ENCODE measurements around the gene NEU3.
"Not testable (repeated sequence)": the region's sequence is repeated elsewhere in the genome, so short reads cannot be mapped to it uniquely, and the experiment has no call there.

NEU3 gene

DNA sequence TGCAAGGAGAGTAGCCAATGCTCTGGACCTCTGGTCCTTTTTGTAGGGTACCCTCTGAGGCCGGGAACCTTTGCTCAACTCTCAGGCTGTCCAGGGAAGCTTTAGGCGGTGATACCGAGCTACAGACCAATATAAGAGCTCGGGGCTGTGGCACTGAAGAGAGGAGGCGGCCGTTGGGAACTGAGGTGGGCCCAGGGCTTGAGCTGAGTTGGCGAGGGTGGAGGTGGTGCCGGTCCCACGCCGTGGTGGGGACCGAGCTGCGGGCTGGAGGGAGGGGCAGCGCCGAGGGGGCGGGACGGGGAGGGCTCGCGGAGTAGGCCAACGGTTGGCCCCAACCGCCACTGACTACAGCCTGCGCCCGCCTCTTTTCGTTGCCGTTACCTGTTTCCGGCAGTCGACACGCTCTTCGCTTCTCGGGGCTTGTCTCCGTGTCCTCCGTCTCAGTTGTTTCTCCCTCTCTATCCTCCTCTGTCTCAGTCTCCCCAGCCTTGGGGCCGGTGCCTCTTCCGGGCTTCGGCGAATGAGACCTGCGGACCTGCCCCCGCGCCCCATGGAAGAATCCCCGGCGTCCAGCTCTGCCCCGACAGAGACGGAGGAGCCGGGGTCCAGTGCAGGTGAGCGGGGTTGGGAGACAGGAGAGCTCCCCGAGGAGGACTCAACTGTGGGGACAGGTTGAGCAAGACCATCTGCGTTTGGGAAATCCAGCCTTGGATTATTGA lies at the start of gene NEU3:
Gene NEU3 (plus strand): TSS at position 393 of the 719 bp plus-strand sequence. CDS start 128 bp downstream, at position 521.
- DNase-seq (ENCODE audit: low spot score): peak; percentile 85

- DNase-seq (ENCODE audit: low spot score): no peak
Observed at GRCh38 chr11:74941492-74941891, 47.2 kb upstream of the NEU3 start.

DNA sequence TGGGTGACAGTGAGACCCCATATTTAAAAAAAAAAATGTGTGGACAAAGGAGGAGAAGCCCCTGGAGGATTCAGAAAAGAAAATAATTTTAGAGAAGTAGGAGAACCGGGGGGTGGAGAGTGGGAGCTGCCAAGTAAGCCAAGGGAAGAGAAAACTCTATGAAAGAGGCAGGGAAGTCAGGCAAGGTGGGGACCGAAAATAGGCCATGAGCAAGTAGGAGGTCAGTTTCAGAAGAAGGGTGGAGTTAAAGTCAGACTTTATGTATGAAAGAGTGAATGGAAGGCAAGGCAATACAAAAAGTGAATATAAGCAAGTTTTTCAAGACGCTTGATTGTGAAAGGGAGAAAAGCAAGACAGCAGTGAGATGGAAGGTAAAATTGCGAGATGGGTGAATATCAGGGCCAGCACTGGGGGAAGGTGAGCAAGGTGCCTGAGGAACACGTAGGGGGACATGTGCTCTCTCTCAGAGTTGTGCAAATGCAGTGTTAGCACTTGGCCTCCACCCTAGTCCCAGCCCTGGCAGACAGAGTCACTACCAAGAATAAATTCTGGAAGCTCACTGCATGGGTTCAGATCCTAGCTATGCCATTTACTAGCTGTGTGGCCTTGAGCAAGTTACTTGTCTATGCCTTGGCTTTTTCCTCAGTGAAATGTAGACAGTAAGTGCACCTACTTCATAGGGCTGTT lies 46.5 kb upstream of the NEU3 start:
- DNase-seq (ENCODE audit: low spot score): no peak

- DNase-seq (ENCODE audit: low spot score): no peak
Observed at GRCh38 chr11:74948546-74948897, 40.2 kb upstream of the NEU3 start.

DNA sequence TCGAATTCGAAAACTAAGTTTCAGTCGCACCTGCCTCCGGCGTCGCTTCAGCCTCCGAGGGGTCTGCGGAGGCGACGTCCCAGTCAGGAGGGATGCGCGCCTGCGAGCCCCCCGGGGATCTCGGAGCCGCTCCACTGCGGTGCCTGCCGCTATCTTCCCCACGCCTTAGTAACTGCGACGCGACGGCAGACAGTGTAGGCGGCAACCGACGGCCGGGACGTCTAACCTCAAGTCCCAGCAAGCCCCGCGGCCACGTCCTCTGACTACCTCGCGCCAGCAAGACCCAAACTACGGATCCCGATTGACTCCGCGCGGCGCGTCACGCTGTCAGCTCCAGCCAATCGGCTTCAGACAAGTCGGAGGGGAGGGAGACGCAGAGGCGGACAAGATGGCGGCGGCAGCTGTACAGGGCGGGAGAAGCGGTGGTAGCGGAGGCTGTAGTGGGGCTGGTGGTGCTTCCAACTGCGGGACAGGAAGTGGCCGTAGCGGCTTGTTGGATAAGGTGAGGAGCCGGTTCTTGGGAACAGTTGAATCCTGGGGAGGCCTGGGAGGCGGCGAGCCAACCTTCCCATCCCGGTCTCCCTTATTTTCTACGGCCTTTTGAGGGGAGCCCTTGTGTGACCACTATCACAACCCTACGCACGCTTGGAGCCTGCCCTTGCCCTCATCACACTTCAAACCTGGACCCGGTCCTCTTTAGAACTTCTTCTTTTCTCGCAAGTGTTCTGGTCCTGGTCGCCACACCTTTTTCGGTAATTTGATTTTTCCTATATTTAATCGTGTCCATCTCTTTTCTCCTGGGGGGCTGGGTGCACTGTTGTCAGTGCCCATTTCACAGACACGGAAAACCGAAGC lies 39.6 kb upstream of the NEU3 start, which contains the start of the genes SPCS2 and XRRA1:
Gene SPCS2 (plus strand): TSS at position 369 of the 855 bp plus-strand sequence. CDS start 20 bp downstream, at position 389.
Gene XRRA1 (minus strand): TSS at position 194 of the 855 bp plus-strand sequence. CDS start 8,213 bp downstream, outside the sequence.
- peak; percentile 99 for DNase-seq (ENCODE audit: low spot score)

GRCh38 chr11:74949753-74950137 lies 39.0 kb upstream of the NEU3 start:
- DNase-seq (ENCODE audit: low spot score): peak; percentile 2

DNA sequence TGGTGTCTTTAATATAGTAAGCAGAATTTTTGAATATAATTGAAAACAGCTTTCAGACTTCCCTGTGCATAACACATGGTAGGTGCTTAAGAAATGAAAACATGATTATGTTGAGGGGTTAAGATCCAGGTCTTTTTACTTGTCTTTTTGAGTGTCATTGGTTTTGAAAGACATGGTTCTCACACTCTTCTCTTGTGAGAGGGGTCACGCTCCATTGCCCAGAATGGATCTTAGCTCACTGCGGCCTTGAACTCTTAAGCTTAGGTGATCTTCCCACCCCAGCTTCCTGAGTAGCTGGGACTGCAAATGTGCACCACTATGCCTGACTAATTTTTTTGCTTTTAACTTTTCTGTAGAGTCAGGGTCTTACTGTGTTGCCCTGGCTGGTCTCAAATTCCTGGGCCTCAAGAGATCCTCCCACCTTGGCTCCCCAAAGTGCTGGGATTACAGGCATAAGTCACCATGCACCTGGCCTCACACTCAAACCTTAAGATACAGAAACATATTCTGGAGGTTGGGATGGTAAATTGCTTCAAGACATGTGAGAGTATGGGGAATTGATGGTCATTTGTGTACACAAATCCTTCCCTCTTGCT lies 38.3 kb upstream of the NEU3 start:
- DNase-seq (ENCODE audit: low spot score): no peak

DNA sequence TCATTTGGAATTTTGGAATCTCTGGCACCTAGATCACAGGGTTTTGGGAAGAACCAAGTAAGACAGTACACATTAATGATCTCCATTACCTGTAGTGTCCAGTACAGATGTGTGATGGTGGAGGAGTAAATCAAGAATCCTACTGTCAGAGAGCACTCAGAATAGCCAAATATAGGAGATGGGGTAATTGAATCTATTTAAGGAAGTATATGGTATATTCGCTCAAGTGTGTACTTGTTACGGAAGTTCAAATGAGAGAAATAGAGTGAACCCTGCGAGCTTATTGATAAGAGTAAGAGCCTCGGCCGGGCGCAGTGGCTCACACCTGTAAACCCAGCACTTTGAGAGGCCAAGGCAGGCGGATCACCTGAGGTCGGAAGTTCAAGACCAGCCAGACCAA lies 37.5 kb upstream of the NEU3 start:
- no peak for DNase-seq (ENCODE audit: low spot score)

DNA sequence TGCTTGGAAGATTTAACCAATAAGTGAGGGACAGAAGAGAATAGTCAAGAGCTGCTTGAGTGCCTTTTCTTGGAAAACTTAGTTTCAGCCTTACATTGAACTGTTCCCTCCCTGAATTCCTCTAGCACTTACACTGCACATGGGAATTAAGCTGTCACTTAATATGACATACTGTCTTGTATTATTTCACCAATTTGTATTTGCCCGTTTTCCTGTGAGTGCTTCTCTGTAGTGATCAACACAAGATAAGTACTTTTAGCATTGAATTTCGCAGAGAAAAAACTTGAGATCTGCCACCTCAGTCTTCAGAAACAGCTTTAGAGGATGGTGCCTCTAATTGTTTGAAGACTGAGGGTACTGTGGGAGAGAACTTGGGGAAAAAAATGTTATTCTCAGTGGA lies 36.0 kb upstream of the NEU3 start:
- DNase-seq (ENCODE audit: low spot score): no peak

GRCh38 chr11:74953451-74953850 lies 35.3 kb upstream of the NEU3 start:
- DNase-seq (ENCODE audit: low spot score): no peak

DNA sequence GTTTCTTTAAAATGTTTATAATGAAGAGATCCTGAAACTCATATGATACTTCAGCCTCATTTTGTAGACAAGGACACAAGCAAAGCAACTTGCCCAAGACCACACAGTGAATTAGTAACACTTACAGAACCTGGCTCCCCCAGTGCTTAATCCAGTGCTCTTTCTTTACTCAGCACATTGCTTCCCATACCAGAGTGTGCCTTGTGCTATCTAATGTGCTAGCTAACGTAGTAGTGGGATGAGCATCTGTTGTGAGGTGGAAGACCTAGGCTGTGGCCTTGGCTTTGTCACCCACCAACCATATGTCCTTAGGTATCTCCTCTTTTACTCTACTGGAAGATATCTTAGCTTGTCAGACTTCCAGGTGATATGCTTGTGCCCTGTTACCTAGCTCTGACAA lies 34.5 kb upstream of the NEU3 start:
- no peak for DNase-seq (ENCODE audit: low spot score)

DNA sequence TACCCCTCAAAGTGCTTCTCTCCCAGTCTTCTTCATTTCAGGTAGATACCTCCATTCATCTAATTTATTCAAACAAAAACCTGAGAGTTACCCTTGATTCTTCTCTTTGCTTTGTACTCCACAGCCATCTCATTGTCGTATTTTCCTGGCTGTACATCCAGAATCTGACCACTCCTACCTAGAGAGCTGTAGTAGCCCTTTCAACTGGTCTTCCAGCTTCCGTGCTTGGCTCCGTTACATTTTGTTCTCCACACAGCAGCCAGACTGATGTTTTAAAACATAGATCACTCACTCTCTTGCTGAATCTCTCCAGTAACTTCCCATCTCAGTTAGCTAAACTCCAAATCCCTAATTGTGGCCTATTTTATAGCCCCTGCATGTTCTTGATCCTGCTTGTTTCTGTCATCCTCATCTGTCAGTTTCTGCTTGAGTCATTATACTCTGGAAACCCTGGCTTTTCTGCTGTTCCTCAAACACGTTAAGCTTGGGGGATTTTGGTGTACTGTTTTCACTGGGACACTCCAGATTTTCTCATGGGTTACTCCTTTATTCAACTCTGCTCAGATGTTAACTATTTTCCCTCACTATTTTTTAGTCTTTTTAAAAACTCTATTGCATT lies 32.2 kb upstream of the NEU3 start:
- DNase-seq (ENCODE audit: low spot score): no peak

DNA sequence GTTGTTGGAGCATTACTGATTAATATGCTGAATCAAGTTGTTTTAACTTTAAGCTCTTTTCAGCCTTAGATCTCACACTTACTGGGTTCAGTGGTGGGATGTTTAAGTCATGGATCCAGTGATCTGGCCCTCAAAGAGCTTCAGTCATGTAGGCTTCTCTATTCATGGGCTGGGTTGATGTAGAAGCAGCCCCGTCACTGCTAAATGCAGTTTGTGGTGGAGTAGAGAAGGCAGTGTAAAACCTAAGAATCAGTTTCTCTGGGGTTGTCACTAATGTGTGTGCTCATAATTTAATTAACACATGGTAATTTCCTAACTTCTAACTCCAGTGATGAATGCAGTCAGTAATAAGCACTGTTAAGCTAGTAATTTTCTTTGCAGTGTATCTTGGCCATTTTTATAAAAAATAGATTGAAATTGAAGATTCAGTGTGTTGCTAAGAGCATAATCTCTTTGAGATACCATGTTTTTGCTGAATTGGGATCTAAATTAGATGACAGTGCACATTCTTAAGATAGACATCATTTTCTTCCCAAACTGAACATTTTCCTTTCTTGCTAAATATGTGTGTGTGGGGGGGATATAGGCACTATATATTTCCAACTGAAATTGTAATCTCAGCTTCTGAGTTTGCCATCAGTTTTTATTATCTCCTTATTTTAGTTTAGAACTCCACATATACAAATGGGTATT lies 30.6 kb upstream of the NEU3 start:
- no peak for DNase-seq (ENCODE audit: low spot score)

DNA sequence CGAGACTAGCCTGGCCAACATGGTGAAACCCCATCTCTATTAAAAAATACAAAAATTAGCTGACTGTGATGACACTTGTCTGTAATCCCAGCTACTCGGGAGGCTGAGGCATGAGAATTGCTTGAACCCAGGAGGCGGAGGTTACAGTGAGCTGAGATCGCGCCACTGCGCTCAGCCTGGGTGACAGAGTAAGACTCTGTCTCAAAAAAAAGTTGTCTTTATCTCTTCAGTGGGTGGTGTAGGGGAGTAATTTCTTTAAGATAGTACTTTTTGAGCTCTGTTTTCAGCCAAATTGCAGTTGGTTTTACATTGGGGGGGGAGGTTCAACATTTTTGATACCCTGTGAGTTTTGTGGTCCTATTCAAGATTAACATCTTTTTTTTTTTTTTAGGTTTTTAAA lies 28.6 kb upstream of the NEU3 start:
- DNase-seq (ENCODE audit: low spot score): not testable (repeated sequence)

- no peak for DNase-seq (ENCODE audit: low spot score)
Observed at GRCh38 chr11:74966651-74967050, 22.1 kb upstream of the NEU3 start.

DNA sequence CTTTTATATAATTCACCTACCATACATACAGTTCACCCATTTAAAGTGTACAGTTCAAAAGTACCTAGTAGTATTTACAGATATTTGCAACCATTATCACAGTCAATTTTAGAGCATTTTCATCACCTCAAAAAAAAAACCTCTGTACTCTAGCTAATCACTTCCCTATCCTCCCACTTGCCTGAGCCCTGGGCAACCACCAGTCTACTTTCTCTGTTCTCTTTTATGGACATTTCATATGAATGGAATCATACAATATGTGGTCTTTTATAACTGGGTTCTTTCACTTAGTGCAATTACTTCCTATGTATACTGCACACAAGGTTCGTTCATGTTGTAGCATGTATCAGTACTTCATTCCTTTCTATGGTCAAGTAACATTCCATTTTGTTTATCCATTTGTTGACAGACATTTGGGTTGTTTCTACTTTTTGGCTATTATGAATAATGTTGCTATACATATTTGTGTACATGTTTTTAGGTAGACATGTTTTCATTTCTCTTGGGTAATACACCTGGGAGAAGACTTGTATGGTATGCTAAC lies 17.8 kb upstream of the NEU3 start:
- no peak for DNase-seq (ENCODE audit: low spot score)

DNA sequence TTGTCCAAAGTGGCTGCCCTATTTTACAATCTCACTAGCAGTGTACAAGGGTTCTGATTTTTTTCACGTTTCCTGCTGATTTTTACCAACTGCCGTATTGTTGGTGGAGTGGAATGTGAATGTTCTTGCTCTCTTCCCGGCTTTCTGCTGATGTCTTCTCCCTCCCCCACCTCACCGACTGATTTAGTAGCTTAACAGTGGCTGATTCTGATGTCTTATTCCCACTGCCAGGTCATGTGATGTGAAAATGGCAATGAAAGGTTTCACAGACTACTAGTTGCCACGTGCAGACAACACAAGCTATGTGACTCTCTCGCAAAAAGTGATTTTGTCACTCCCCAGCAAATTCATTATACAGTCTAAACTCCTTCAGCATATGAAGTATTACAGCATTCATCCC lies 17.3 kb upstream of the NEU3 start:
- no peak for DNase-seq (ENCODE audit: low spot score)

DNA sequence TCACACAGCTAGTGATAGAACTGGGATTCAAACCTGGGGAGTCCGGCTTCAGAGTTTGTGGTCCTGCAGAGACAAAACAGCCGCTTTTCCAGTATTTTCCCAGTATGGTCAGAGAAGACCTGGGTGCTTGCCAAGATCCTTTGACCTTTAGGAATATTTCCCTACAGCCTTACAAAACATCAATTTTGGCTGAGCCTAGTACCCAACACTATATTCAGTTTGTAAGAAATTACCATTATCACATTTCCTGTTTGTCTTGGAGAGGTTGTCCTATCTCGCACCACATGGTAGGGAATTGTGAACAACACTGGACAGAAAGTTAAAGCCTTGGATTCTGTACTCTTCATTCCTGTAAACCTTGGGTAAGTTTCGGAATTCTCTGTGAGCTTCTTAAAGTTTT lies 10.7 kb upstream of the NEU3 start:
- no peak for DNase-seq (ENCODE audit: low spot score)

GRCh38 chr11:74980634-74981033 lies 8.1 kb upstream of the NEU3 start:
- DNase-seq (ENCODE audit: low spot score): no peak

- DNase-seq (ENCODE audit: low spot score): no peak
Observed at GRCh38 chr11:74981888-74982287, 6.8 kb upstream of the NEU3 start.

- DNase-seq (ENCODE audit: low spot score): no peak
Observed at GRCh38 chr11:74984070-74984469, 4.7 kb upstream of the NEU3 start.

Data from LoVo (cell line).